ENCODE results near the gene AHCYL1.

DNA sequence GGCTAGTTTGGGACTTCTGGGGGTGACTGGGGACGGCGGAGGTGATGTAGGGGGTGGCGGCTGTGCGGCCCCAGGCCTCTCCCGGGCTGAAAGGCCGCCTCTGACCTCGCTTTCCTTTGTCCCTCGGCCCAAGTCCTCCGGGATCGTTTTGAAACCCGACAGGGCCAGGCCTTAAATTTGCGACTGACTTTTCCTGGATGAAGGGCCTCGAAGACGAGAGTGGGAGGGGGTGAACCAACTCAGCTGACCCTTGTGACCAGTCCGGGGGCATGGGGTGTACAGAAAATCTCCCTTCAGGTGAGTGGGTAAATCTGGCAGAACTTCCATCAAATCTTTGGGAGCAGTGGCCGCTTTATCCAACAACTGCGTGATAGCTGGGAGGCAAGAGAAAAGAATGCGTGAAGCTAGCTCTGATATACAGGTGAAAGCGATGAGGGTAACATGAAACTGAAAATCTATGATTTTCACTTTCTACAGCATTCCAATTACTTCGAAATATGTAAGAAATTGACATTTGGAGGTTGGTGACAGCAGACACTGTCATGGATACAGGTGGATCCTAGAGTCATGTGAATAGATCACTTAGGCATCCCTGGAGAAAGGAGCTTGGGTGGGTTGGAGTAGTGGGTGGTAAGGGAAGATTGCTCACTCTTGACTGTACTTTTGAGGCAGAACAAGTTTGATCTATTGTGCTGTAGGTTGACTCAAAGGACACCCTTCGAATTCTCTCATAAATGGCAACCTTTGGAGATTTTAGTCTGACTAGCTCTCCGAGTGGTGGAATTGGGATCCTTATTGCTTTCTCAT lies 885 bp downstream of the AHCYL1 start:
- TF ChIP-seq, protein P1, sequence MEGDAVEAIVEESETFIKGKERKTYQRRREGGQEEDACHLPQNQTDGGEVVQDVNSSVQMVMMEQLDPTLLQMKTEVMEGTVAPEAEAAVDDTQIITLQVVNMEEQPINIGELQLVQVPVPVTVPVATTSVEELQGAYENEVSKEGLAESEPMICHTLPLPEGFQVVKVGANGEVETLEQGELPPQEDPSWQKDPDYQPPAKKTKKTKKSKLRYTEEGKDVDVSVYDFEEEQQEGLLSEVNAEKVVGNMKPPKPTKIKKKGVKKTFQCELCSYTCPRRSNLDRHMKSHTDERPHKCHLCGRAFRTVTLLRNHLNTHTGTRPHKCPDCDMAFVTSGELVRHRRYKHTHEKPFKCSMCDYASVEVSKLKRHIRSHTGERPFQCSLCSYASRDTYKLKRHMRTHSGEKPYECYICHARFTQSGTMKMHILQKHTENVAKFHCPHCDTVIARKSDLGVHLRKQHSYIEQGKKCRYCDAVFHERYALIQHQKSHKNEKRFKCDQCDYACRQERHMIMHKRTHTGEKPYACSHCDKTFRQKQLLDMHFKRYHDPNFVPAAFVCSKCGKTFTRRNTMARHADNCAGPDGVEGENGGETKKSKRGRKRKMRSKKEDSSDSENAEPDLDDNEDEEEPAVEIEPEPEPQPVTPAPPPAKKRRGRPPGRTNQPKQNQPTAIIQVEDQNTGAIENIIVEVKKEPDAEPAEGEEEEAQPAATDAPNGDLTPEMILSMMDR (IDR thresholded peaks at IDR 0.05 in 2 of 3, conservative IDR thresholded peaks at IDR 0.05 in 1 of 3; ENCODE audit: borderline replicate concordance in 1 of 3, insufficient read depth in 1 of 3, low read depth in 2 of 3, low read length in 2 of 3) = no peak
- no peak for TF ChIP-seq RAD21 (IDR thresholded peaks at IDR 0.05; ENCODE audit: low read depth)
- no peak for TF ChIP-seq ZNF274 (IDR thresholded peaks at IDR 0.05; ENCODE audit: low read depth, low read length)
- TF ChIP-seq, protein P2, sequence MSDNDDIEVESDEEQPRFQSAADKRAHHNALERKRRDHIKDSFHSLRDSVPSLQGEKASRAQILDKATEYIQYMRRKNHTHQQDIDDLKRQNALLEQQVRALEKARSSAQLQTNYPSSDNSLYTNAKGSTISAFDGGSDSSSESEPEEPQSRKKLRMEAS (IDR thresholded peaks at IDR 0.05) = no peak
- TF ChIP-seq EZH2phosphoT487 (IDR thresholded peaks at IDR 0.05; ENCODE audit: borderline replicate concordance) = no peak
- peak; percentile 69 for TF ChIP-seq ZFX (IDR thresholded peaks at IDR 0.05)
- no peak for TF ChIP-seq POLR2A (IDR thresholded peaks at IDR 0.05; ENCODE audit: borderline replicate concordance, extremely low read depth, insufficient read depth, insufficient read length)
- TF ChIP-seq, protein P3, sequence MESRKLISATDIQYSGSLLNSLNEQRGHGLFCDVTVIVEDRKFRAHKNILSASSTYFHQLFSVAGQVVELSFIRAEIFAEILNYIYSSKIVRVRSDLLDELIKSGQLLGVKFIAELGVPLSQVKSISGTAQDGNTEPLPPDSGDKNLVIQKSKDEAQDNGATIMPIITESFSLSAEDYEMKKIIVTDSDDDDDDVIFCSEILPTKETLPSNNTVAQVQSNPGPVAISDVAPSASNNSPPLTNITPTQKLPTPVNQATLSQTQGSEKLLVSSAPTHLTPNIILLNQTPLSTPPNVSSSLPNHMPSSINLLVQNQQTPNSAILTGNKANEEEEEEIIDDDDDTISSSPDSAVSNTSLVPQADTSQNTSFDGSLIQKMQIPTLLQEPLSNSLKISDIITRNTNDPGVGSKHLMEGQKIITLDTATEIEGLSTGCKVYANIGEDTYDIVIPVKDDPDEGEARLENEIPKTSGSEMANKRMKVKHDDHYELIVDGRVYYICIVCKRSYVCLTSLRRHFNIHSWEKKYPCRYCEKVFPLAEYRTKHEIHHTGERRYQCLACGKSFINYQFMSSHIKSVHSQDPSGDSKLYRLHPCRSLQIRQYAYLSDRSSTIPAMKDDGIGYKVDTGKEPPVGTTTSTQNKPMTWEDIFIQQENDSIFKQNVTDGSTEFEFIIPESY (IDR thresholded peaks at IDR 0.05; ENCODE audit: extremely low read depth, insufficient replicate concordance, low read length) = no peak
